ENCODE data around the gene IL17C. TPM values are rescaled to one million over a fixed set of nuclear protein-coding genes. Genes with fewer than 3 reads are reported as not detected.
"Not testable (repeated sequence)": the region's sequence is repeated elsewhere in the genome, so short reads cannot be mapped to it uniquely, and the experiment has no call there.

IL17C gene
- total and polyA plus RNA-seq, 8 donors, result not detected

- ATAC-seq, result no peak
- H3K4me3 ChIP-seq, result no peak overlapping the region
- no peaks in the 10 kb centered on the region for H3K9me3 ChIP-seq
- TF ChIP-seq CTCF (IDR thresholded peaks at IDR 0.05), result no peak
- no peak overlapping the region for H3K27ac ChIP-seq
- peaks cover 0 to 11% of the 10 kb centered on the region in 2 donors for H3K4me1 ChIP-seq
- no peaks in the 10 kb centered on the region for H3K27me3 ChIP-seq
- H3K36me3 ChIP-seq, result peaks cover 0 to 85% of the 10 kb centered on the region in 2 donors
- no peak for DNase-seq
- intact Hi-C loops (cut with DNase I), result no loop called here
These were observed 30.3 kb upstream of the IL17C start for GRCh38 chr16:88608076-88608475.

DNA sequence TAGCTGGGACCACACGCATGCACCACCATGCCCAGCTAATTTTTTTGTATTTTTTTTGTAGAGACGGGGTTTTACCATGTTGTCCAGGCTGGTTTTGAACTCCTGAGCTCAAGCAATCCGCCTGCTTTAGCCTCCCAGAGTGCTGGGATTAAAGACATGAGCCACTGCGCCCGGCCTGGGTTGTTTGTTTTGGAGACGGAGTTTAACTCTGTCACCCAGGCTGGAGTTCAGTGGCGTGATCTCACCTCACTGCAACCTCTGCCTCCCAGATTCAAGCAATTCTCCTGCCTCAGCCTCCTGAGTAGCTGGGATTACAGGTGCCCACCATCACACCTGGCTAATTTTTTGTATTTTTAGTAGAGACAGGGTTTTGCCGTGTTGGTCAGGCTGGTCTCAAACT is 28.9 kb upstream of the IL17C start:
- Histone ChIP-seq H3K36me3 (peaks cover 0 to 88% of the 10 kb centered on the region in 2 donors), H3K4me1 (peaks cover 0 to 11% of the 10 kb centered on the region in 2 donors)
- peak in 1 of 4 donors; percentile 8 for DNase-seq
- ATAC-seq; H3K4me3 ChIP-seq; H3K27me3 ChIP-seq; intact Hi-C loops (cut with DNase I); H3K27ac ChIP-seq; H3K9me3 ChIP-seq: not testable (repeated sequence)

DNA sequence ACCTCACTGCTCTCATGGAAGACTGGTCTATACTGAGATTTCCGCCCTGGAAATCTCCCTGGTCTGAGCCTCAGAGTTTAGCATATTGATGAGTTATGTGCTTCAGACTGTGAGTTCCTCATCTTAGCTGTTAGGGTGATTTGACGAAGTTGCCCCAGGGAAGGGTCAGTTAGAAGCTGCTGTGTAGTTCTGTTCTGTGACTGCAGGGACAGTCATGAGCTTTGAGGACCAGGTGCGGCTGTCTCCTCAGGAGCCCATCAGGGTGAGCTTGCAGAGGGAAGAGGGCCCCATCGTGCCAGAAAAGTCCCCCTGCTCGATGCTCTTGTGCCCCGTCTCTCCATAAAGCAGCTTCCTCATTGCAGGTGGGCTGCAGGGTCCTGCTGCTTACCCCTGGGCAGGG is 28.3 kb upstream of the IL17C start:
- no peaks in the 10 kb centered on the region for H3K27me3 ChIP-seq
- H3K9me3 ChIP-seq, result no peaks in the 10 kb centered on the region
- DNase-seq (no peak), ATAC-seq (no peak)
- peaks cover 0 to 85% of the 10 kb centered on the region in 2 donors for H3K36me3 ChIP-seq
- H3K4me1 ChIP-seq, result peaks cover 0 to 6% of the 10 kb centered on the region in 2 donors
- intact Hi-C loops (cut with DNase I), result no loop called here
- TF ChIP-seq CTCF (IDR thresholded peaks at IDR 0.05), result no peak
- H3K4me3 ChIP-seq, result no peak overlapping the region
- H3K27ac ChIP-seq, result no peak overlapping the region

DNA sequence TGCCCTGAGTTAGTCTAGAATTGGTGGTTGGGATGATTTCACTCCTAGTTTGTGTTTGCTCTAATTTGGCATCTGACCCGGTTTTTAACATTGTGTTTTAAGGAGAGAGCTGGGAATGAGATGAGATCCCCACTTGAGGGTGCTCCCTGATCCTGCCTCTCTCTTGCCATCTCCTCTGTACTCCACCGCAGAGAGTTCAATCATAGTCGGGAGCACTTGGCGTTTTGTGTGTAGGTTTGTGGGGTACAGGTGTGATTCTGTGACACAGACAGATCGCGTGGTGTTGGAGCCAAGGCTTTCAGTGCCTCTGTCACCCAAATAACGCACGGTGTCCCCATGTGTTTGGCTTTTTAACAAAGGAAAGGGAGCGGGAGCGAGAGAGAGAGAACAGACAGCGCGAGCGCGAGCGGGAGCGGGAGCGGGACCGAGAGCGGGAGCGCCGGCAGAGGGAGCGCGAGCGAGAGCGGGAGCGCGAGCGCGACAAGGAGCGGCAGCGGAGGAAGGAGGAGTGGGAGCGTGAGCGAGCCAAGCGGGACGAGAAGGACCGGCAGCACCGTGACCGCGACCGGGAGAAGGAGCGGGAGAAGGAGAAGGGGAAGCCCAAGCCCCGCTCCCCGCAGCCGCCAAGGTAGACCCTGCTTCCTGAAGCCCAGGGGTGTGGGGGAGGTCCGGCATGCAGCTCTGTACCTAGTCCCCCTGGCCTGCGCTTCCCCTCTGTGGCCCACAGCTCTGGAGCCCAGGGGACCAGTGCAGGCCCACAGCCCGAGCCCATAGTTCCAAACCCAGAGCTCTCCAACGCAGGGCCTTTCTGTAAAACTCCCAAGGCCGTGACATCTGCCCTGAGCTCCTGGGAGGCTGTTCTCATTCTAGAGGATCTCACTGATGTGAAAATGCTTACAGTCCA is 27.2 kb upstream of the IL17C start:
- peaks cover 0 to 85% of the 10 kb centered on the region in 2 donors for H3K36me3 ChIP-seq
- intact Hi-C loops (cut with DNase I), result no loop called here
- no peak for TF ChIP-seq CTCF (IDR thresholded peaks at IDR 0.05)
- DNase-seq (peak in 1 of 4 donors; percentile 74), ATAC-seq (no peak)
- no peak overlapping the region for H3K27ac ChIP-seq
- H3K4me1 ChIP-seq, result no peaks in the 10 kb centered on the region
- no peaks in the 10 kb centered on the region for H3K9me3 ChIP-seq
- no peaks in the 10 kb centered on the region for H3K27me3 ChIP-seq
- no peak overlapping the region for H3K4me3 ChIP-seq

GRCh38 chr16:88613293-88613692 is 25.1 kb upstream of the IL17C start:
- no peak for ATAC-seq
- TF ChIP-seq CTCF (IDR thresholded peaks at IDR 0.05), result no peak
- no peak for DNase-seq
- no peaks in the 10 kb centered on the region for H3K27me3 ChIP-seq
- no peak overlapping the region for H3K4me3 ChIP-seq
- H3K36me3 ChIP-seq, result peaks cover 0 to 93% of the 10 kb centered on the region in 2 donors
- peaks cover 6 to 14% of the 10 kb centered on the region in 2 donors for H3K4me1 ChIP-seq
- intact Hi-C loops (cut with DNase I), result no loop called here
- no peaks in the 10 kb centered on the region for H3K9me3 ChIP-seq
- no peak overlapping the region for H3K27ac ChIP-seq
